HCEC 1CT (cell line): ENCODE data around the gene RNF225.
"Not testable (repeated sequence)": the region's sequence is repeated elsewhere in the genome, so short reads cannot be mapped to it uniquely, and the experiment has no call there.

Source experiments
- DNase-seq: peaks from one replicate; pipeline ENCODE4 v3.0.0-alpha.2; 2017

RNF225 gene

GRCh38 chr19:58362272-58362994 is 33.0 kb upstream of the RNF225 start, which contains the start of gene ZNF497:
TSS of gene ZNF497 (minus strand) at chr19:58362751. CDS start at chr19:58357635, 5,116 bp downstream.
- DNase-seq, result peak; percentile 94

GRCh38 chr19:58364146-58364545 is 31.3 kb upstream of the RNF225 start:
- DNase-seq, result no peak

DNA sequence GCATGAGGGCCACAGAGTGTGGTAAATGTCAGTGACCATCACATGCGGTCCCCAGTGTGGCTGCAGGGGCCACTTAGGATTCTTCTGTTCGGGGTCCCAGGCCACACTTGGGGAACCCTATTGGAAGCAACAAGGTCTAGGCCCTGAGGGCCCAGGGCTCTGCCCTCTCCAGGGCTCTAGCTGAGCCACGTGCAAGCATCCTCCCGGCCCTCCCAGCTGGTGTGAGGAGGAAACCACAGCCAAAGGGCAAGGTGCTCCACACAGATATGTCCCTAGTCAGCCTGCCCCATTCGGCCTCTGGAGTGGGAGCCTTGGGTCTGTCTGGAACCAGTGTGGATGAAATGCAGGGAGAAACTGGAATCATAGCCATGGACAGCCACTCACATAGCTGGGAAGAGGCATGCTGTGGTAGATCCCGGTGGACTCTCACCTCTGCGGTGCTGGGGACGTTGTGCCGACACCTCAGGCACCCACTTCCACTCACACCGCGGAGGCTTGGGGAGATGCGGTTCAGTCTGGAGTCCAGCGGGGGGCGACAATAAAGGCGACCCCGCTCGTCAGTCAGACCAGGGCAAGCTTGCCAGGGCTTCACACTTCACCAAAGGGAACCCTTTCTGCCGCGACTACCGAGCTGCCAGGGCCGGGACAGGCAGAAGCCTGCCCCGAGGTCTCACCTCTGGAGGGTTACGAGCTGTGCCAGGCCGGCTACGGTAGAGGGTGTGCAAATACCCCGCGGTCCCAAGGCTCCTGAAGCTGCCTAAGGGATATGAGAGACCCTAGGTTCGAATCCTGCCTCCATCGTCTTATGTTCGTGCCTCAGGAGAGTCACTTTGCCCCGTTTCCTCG is 28.6 kb upstream of the RNF225 start:
- DNase-seq, result no peak

GRCh38 chr19:58367698-58368454 is 27.6 kb upstream of the RNF225 start:
- DNase-seq, result no peak

- no peak for DNase-seq
These were observed 26.7 kb upstream of the RNF225 start for GRCh38 chr19:58368561-58369360.

DNA sequence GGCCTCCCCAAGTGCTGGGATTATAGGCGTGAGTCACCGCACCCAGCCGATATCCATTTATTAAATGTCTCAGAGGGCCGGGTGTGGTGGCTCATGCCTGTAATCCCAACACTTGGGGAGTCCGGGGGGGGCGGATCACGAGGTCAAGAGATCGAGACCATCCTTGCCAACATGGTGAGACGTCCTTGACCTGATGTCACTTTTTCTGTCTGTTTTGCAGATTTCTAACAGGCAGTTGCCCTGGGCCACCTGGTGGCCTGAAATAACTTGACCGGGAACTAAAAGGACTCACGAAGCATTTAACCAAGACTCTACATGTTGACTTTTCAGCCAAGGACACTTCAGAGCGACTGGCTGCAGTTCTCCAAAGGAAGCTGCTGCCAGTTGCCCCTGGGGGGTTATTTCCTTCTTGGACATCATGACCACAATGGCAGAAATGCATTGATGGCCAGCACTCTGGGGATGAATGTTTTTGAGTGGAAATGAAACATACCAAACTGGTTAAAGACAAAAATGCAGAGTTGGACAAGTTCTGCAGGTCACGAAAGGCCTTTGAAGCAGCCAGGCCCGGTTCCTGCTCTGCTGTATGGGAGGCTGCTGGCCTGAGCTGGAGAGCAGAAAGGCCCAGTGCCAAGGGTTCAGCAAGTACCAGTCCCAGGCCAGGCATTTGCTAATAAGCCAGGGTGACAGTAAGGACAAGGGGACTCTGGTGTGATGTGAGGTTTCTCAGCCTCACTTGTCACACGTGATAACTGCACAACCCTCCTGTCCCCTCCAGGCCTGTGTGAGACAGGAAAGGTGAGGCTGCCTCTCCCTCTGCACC is 22.9 kb upstream of the RNF225 start:
- DNase-seq, result no peak

DNA sequence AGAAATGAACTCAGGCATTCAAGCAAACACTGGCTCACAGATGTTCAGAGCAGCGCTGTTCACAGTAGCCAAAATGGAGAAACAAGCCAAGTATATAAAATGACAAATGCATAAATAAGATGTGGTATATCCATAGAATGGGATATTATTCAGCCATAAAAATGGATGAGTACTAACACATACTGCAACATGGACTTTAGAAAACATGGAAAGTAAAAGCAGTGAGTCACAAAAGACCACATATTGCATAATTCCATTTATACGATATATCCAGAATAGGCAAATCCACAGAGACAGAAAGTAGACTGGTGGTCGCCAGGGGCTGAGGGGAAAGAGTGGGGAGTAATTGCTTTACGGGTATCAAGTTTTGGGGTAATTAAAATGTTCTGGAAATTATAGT is 21.3 kb upstream of the RNF225 start:
- DNase-seq, result peak; percentile 27

DNA sequence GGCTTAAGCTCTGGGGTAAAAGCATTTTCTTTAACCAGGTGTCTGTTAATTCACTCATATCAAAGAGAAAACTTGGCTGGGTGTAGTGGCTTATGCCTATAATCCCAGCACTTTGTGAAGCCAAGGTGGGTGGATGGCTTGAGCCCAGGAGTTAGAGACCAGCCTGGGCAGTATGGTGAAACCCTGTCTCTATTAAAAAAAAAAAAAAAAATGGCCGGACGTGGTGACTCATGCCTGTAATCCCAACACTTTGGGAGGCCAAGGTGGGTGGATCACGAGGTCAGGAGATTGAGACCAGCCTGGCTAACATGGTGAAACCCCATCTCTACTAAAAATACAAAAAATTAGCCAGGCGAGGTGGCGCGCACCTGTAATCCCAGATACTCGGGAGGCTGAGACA is 18.7 kb upstream of the RNF225 start:
- not testable (repeated sequence) for DNase-seq

DNA sequence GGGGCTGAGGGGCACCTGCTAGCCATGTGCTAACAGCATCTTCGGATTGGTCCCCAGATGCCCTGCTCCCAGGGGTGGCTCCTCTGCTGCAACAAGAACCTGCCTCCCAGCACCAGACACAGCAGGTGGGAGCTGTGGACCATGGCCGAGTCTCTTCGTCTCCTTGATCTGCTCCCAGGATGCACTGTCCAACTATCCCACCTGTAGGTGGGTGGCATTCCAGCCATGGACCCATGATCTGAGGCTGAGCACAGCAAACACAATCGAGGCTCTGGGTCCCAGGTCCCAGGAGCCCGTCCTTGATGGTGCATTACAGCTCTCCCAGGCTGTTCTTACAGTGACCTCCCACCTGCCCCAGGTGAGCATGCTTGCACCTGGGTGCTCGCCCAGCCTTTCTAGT is 16.2 kb upstream of the RNF225 start:
- no peak for DNase-seq

DNA sequence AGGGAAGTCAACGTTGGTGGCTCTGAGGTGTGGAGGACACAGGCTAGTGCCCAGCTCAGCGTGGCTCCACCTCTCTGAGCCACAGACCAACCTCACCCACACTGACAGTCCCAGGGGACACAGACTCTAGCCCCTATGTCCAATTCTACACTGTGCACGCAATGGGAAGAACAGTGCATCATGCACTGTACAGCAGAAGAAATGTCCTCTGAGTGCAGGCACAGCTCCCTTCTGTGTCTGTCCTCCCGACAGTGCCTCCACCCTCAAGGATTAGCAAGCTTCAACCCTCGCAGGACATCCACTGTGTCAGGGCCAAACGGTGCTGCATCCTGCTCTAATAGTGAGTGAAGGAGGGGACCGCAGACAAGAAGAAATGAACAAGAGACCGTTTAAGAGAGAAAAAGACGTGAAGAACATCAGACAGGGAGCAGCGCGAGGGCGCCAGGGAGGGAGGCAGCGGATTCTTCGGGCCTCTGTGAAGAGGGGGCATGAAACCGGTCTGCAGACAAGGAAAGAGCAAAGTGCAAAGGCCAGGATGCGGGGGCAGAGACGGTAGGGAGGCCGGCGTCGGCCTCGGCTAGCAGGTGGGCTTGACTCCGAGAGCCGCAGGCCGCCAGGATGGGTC is 15.3 kb upstream of the RNF225 start:
- no peak for DNase-seq

DNA sequence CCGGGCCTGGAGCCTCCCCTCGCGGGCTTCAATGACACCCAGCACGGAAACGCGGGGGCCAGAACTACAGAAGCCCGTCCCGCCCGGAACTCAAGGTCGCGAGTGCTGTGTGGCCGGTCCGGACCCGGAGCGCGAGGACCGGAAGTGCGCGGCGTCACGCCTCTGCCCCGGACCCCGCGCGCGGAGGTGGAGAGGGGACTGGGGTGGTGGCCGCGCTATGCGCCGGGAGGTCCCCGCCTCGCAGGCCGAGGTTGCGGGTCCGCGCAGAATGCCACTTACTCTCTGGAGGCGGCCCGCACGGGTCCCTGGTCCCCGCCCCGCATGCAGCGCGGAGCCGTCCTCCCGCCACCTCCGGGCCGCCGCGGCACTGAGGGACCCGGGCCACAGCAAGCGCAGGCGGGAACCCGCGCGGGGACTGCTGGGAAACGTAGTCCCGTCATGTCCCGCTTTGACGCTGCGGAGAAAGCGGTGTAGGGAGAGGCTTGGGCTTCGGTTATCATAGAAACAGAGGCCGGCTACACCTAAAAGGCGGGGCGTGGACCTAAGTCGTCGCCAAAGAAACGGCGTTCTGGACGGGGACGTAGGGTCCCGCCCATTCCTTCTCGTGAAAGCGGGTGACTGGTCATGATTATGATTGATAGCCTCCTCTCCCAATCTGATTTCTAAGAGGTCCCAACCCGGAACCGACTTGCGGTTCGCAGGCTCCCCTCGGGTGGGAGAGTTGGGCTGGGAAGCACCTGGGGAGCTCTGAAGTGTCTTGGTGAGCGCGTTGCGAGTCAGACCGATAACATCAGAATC is 14.6 kb upstream of the RNF225 start, which contains the start of gene ZNF837:
Gene ZNF837 (minus strand): TSS at position 369 of the 798 bp plus-strand sequence. CDS start 11,698 bp downstream, outside the sequence.
- DNase-seq, result peak; percentile 100

DNA sequence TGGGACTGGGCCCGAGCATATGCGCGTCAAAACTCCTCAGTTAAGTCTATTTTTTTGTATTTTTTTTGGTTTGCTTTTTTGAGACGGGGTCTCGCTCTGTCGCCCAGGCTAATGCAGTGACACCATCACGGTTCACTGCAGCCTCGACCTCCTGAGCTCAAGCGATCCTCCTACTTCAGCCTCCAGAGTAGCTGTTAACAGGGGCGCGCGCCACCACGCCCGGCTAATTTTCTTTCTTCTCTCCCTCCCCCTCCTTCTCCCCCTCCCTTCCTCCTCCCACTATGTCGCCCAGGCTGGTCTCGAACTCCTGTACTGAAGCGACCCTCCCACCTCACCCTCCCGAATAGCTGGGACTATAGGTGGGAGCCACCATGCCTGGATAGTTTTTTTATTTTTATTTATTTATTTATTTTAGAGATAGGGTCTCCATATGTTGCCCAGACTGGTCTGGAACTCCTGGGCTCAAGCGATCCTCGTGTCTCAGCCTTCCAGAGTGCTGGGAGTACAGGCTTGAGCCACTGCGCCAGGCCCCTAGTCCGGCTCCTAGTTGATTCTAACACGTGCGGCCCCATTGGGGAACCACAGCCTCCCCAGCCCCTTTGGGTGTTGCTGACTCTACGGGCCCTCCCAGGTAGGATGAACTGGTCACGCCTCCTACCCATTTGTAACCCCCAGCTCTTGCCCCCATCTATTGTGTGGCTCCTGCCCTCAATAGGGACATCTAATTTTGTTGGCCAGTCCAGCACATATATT is 13.8 kb upstream of the RNF225 start:
- no peak for DNase-seq

DNA sequence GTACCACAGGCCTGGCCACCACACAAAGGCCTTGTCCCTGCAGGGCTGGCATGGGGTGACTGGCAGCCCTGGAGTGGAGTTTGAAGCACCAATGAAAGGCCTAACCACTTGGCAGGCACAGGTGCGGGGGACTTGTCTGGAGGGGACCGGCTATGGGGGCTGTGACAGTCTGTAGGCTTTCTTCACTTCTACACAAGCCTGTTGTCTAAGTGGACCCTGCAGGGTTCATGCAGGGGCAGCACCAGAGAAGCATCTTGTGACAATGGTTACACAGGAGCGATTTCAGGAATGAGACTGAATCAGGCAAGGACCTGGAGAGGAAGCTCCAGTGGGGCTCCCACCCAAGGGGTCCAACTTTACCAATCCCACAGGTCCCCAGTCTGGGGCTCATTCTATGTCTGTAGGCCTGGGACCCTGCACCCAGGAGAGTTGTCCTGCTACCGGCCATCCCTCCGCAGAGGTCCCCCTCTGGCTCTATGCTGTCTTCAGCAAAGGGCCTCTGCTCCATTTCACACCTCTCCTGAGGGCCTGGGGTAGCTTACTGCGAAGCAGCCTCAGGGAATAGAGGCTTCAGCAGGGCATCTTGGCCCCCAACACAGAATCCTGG is 12.4 kb upstream of the RNF225 start:
- no peak for DNase-seq

- DNase-seq, result no peak
These were observed 10.1 kb upstream of the RNF225 start for GRCh38 chr19:58385313-58385890.

DNA sequence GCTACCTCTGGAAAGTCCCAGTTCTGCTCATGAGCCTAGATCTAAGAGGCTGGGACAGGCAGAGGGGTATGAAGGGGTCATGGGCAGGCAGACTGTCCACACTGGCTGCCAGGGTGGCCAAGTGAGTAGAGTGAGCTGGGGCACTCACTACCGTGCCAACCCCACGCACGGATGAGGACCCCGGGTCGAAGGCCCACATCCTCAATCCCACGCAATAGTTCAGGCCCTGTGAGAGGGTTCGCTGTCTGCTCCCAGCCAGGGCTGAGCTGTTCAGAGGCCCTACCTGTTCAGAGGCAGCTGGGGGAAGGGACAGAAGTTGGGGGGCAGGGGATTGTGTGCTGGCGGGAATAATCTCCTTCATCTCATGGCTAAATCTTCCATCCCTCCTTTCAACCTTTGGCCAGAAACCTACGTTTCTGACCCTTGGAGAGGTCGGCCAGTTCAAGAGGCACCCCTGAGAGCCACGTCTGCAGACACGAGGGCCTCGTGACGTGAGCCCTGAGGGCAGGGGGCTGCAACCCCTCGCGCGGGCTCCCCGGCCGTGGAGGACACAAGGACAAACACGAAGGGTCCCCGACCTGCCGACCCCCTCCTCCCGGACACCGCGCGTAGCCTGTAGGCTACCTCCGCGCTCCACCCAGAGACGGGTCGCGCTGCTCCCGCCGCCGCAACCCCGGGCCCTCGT is 9.4 kb upstream of the RNF225 start:
- DNase-seq, result no peak

DNA sequence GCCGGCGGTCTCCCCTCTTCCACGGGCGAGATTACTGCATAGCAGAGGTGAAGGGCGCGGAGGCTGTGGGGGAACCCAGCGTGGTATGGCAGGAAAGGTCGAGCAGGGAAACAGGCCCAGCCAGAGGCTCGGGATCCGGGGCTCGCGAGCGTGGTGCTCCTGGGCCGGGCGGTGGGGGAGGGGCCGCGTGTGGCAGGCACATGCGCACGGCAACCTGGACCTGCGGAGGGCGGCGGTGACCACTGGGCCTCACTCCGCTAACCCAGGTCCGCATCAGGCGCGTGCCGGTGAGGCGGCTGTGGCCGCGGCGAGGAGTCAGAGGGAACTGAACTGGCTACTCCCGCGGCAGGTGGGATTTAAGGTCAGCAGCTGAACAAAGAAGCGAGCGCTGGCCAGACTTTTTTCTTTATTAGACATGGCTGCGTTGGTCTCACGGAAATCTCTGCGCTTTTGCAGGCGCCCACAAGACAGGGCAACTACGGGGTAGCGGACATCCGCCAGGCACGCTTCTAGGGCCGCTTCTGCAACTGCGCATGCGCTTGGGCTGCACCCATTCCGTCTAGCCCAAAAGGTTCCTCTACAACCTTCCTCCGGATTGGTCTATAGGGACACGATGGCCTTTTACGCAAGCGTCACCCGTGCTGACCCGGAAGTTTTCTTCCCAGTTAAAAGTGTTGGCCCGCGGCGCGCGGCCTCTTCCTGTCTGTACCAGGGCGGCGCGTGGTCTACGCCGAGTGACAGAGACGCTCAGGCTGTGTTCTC is 8.7 kb upstream of the RNF225 start, which contains the start of gene RPS5:
Gene RPS5 (plus strand): TSS at position 694 of the 762 bp plus-strand sequence. CDS start 869 bp downstream, outside the sequence.
- DNase-seq, result peak; percentile 99
